HUES48 (cell line): ENCODE results near the gene LAMA5.

Experiments
- H3K27ac ChIP-seq: one replicate; pipeline ENCODE4 v1.7.0; 2013; ENCODE audit warnings: low read depth, low read length, inconsistent platforms
- H3K27me3 ChIP-seq: 2 replicates; pipeline ENCODE4 v1.6.1; 2013; ENCODE audit warnings: mild to moderate bottlenecking, low read length; ENCODE audit not compliant: control insufficient read depth, insufficient read depth
- H3K36me3 ChIP-seq: 2 replicates; pipeline ENCODE4 v1.6.1; 2013; ENCODE audit warnings: low read length; ENCODE audit not compliant: control insufficient read depth, insufficient read depth
- H3K4me1 ChIP-seq: 2 replicates; pipeline ENCODE4 v1.6.1; 2013; ENCODE audit warnings: mild to moderate bottlenecking, low read length; ENCODE audit not compliant: control insufficient read depth, insufficient read depth
- H3K4me3 ChIP-seq: 2 replicates; pipeline ENCODE4 v1.5.1; 2013; ENCODE audit warnings: mild to moderate bottlenecking, low read depth, low read length
- H3K9ac ChIP-seq: 2 replicates; pipeline ENCODE4 v1.6.1; 2013; ENCODE audit warnings: mild to moderate bottlenecking, low read depth, low read length, moderate library complexity
- H3K9me3 ChIP-seq: 2 replicates; pipeline ENCODE4 v1.6.1; 2013; ENCODE audit warnings: low read length; ENCODE audit not compliant: control insufficient read depth, insufficient read depth

The LAMA5 gene

GRCh38 chr20:62301773-62302340, 65.3 kb downstream of the LAMA5 start:
- Histone ChIP-seq H3K4me3 (peak overlapping the region; percentile 82), H3K9me3 (no peaks in the 10 kb centered on the region), H3K27ac (peak overlapping the region; percentile 98), H3K27me3 (no peaks in the 10 kb centered on the region), H3K9ac (no peak overlapping the region), H3K4me1 (peaks cover 6% of the 10 kb centered on the region; the same call in 1 of the 2 replicates), H3K36me3 (peaks cover 34% of the 10 kb centered on the region)

DNA sequence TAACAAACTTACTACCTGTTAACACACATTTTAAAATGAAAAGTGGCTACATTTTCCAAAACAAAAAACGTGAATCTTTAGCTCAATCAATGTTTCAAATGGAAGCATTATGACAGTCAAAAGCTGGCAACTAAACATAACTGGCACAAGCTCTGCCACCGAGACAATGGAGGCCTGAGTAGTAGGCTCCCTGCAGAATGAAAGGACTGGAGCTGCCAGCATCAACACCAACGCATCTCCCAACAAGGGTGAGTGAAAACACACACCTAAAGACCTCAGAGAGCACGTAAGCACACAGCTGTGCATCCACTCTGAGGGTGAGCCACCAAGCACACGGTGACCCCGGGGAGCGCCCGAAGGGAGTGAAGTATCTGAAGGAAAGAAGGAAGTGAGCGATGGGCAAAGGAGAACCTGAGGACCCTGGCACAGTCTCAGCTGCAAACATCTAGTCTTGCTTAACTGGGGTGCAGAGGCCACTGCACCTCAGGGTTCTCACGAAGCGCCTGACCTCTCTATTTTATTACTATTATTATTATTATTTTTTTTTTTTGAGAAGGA, 65.9 kb downstream of the LAMA5 start:
- H3K4me3 ChIP-seq, result no peak overlapping the region; the same call in 1 of the 2 replicates
- no peak overlapping the region for H3K9ac ChIP-seq
- H3K27me3 ChIP-seq, result no peaks in the 10 kb centered on the region
- H3K9me3 ChIP-seq, result no peaks in the 10 kb centered on the region
- no peak overlapping the region for H3K27ac ChIP-seq
- H3K36me3 ChIP-seq, result peaks cover 31% of the 10 kb centered on the region
- peaks cover 6% of the 10 kb centered on the region; the same call in 1 of the 2 replicates for H3K4me1 ChIP-seq

DNA sequence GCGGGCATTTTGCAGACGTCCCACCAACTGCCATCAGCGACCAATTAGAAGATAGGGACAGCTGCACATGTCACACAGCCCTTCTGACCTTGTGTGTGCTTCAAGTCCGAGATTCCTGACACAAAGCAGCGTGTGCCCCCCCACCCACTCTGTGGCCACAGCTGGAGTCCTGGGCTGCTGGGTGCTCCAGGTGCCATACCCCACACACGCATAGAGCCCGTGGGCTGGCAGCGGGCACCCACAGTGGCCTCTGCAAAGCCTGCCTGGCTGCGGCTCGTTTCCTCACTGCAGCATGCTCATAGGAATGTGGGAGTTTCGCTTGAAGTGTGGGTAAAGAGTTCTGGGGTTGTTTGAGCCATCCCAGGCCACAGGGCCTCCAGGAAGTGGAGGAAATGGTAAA, 66.8 kb downstream of the LAMA5 start:
- Histone ChIP-seq H3K27ac (no peak overlapping the region), H3K9me3 (no peaks in the 10 kb centered on the region), H3K36me3 (peaks cover 31% of the 10 kb centered on the region), H3K4me3 (no peak overlapping the region), H3K9ac (no peak overlapping the region), H3K4me1 (peaks cover 6% of the 10 kb centered on the region; the same call in 1 of the 2 replicates), H3K27me3 (no peaks in the 10 kb centered on the region)

DNA sequence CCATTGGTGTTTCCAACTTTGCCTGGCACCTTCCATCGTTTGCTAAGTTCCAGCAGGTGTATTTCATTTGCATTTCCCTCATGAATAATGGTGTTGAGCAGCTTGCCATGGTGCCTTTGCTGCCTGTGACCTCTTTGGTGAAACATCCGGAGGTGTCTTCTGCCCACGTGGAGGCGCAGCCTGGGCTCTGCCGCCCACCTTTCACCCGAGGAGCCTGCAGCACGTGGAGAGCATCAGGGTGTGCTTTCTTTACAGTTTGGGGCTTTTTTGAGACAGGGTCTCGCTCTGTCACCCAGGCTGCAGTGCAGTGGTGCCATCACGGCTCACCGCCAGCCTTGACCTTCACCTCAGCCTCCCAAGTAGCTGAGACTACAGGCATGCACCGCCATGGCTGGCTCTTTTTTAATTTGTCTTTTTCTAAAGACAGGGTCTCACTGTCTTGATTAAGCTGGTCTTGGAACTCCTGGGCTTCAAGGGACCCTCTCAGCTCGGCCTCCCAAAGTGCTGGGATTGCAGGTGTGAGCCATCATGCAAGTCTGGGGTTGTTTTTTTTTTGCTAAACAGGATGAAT, 67.4 kb downstream of the LAMA5 start:
- H3K27ac ChIP-seq, result no peak overlapping the region
- no peak overlapping the region for H3K4me3 ChIP-seq
- no peak overlapping the region for H3K9ac ChIP-seq
- no peaks in the 10 kb centered on the region for H3K27me3 ChIP-seq
- H3K4me1 ChIP-seq, result peaks cover 6% of the 10 kb centered on the region; the same call in 1 of the 2 replicates
- H3K9me3 ChIP-seq, result no peaks in the 10 kb centered on the region
- H3K36me3 ChIP-seq, result peaks cover 28% of the 10 kb centered on the region

GRCh38 chr20:62298577-62299249, 68.4 kb downstream of the LAMA5 start:
- H3K9me3 ChIP-seq, result no peaks in the 10 kb centered on the region
- H3K9ac ChIP-seq, result no peak overlapping the region
- no peak overlapping the region for H3K4me3 ChIP-seq
- H3K36me3 ChIP-seq, result peaks cover 29% of the 10 kb centered on the region
- H3K4me1 ChIP-seq, result no peaks in the 10 kb centered on the region
- H3K27me3 ChIP-seq, result no peaks in the 10 kb centered on the region
- no peak overlapping the region for H3K27ac ChIP-seq

DNA sequence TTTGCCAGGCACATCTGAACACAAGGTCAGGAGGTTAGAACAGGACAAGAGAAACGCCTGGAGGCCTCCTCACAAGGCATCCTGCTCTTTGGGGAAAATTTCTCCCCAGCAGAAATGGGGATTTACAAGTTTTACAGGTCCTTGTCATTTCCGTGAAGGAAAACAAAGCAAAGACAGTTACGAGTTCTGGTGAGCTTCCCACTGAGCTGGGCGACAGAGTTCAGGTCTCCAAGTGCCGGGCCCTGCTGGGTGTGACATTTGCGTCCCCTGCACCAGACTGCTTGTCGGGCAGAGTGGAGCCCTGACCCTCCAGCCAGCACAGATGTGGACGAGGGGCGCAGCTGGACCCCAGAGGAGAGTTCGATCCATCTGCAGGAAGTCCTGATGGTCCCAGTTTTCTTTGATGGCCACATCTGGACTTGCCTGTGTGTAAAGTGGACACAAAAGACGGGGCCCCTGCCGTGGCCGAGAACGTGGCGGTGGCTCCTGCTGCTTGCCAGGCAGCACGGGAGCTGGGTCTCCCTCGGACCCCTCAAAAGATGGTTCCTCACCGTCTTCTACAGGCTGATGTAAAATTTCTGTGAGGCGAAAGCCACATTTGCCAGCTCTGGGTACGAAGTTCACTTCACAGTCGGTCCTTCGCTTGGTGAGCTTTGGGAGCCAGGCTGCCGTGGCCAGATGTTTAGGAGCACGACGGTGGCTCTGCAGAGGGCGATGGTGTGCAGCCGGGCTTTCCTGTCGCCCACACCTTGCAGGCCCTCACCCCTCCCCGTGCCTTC, 69.5 kb downstream of the LAMA5 start:
- H3K27ac ChIP-seq, result no peak overlapping the region
- H3K4me1 ChIP-seq, result no peaks in the 10 kb centered on the region
- no peak overlapping the region for H3K4me3 ChIP-seq
- H3K9ac ChIP-seq, result no peak overlapping the region
- no peaks in the 10 kb centered on the region for H3K27me3 ChIP-seq
- peaks cover 35% of the 10 kb centered on the region for H3K36me3 ChIP-seq
- H3K9me3 ChIP-seq, result no peaks in the 10 kb centered on the region

DNA sequence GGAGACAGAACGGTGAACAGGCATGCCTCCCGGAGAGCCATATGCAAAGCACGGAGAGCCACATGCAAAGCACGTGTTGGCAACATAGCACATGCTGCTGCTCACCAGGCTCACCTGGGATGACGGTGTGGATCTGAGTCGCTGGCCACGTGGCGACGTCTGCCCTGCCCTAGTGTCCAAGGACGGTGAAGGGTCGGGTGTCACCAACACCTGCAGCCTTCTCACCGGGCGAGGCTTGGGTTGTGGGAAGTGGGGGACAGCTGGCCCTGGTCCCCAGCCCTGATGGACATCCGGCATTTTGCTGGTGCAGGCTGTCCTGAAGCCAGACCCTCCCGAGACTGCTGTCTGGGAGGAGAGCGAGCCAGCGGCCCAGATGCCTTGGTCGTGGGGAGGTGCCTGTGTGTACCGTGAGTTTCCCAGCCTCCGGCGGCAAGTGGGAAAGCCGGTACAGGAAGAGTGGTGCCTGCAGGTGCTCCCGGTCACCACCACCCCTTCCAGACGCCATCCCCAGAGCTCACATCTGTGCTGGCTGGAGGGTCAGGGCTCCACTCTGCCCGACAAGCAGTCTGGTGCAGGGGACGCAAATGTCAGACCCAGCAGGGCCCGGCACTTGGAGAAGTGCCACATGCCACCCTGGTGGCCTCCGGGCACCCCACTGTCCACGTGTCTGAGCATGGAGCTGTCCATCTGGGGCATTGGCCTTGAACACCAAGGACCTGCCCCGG, 70.2 kb downstream of the LAMA5 start:
- peaks cover 40% of the 10 kb centered on the region for H3K36me3 ChIP-seq
- H3K9me3 ChIP-seq, result no peaks in the 10 kb centered on the region
- H3K4me3 ChIP-seq, result no peak overlapping the region
- no peaks in the 10 kb centered on the region for H3K27me3 ChIP-seq
- no peak overlapping the region for H3K27ac ChIP-seq
- no peaks in the 10 kb centered on the region for H3K4me1 ChIP-seq
- no peak overlapping the region for H3K9ac ChIP-seq

DNA sequence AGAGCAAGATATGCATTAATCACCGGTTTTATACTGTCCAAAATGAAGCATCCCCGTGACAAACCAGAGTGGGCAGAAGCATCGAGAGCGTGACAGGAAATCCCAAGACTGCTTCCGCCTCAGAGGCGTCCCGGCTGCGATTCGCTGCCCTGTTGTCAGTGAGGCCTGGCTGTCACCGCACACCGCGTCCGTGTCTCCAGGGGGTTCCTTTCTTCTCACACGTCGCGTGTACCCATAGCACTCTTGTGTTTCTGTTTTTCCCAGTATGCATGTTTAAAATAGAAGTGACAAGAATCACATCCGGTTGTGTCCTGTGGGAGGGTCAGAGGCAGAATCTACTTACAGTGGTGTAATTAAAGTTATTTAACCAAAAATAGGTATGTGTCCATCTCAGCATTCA, 72.6 kb downstream of the LAMA5 start:
- no peaks in the 10 kb centered on the region for H3K4me1 ChIP-seq
- no peaks in the 10 kb centered on the region for H3K9me3 ChIP-seq
- no peak overlapping the region for H3K27ac ChIP-seq
- H3K9ac ChIP-seq, result no peak overlapping the region
- H3K4me3 ChIP-seq, result no peak overlapping the region
- H3K27me3 ChIP-seq, result no peaks in the 10 kb centered on the region
- H3K36me3 ChIP-seq, result peaks cover 53% of the 10 kb centered on the region

DNA sequence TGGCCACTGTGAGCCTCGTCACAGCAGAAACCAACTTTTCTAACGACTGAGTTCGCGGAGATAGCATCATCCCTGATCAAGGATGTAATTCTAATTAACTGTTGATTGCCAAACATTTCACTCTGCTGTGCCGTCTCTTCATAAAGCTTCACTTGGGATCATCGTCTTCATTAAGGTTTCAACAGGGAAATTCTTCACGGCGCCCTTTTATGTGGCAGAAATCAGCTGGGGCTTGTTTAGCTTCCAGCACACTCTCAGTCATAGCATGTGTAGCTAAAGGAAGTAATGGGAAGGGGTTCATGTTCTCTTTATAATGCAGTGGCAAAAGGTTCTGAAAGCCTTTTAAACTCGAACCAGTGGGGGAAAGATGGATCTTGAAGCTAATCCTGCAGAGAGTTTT, 73.2 kb downstream of the LAMA5 start:
- no peaks in the 10 kb centered on the region for H3K27me3 ChIP-seq
- H3K36me3 ChIP-seq, result peaks cover 58% of the 10 kb centered on the region
- H3K4me1 ChIP-seq, result no peaks in the 10 kb centered on the region
- no peak overlapping the region for H3K4me3 ChIP-seq
- H3K9ac ChIP-seq, result no peak overlapping the region
- no peaks in the 10 kb centered on the region for H3K9me3 ChIP-seq
- no peak overlapping the region for H3K27ac ChIP-seq

GRCh38 chr20:62293111-62293784, 73.9 kb downstream of the LAMA5 start:
- Histone ChIP-seq H3K27me3 (no peaks in the 10 kb centered on the region), H3K9me3 (no peaks in the 10 kb centered on the region), H3K4me3 (no peak overlapping the region), H3K27ac (no peak overlapping the region), H3K36me3 (peaks cover 63% of the 10 kb centered on the region), H3K9ac (no peak overlapping the region), H3K4me1 (no peaks in the 10 kb centered on the region)
